GM19438 (cell line): ENCODE measurements around the gene NXN.
"Not testable (repeated sequence)": the region's sequence is repeated elsewhere in the genome, so short reads cannot be mapped to it uniquely, and the experiment has no call there.

Source experiments
- ATAC-seq: cut with Tn5 transposase; IDR thresholded peaks from one replicate; pipeline ENCODE4 v1.9.1; 2021; ENCODE audit warnings: low read depth; ENCODE audit not compliant: unreplicated experiment

Gene NXN

DNA sequence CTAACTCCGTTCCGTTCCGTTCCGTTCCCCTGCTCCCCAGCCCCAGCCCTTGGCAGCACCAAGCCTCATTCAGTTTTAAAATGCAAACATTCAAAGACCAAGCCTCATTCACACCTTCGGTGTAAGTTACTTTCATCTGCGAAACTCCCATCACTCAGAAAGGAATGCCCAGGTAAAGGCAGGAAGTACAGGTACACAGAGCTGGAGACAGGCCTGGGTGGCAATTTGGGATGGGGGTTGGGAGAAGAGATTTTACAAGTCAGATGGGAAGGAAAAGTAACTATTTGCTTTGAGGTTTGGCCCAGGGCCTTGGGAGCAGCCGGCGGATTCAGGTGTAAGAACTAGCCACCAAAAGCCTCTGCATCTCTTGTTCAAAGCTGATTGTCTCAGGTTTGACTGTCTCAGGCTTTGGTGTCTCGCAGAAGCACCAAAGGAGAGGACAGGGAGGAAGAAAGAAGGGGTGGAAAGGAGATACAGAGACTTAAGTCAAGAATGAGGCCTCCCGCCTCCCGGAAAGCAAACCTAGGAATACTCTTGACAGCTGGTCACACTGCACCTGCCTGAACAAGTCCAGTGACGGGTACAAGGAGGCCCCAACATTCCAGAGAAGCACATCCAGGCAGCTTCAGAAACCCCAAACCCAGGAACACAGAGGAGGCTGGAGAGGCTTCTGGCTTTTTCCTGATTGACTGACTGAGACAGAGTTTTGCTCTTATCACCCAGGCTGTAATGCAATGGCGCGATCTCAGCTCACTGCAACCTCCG lies 54.7 kb downstream of the NXN start:
- no peak for ATAC-seq

GRCh38 chr17:924306-924705 lies 55.3 kb downstream of the NXN start:
- ATAC-seq: not testable (repeated sequence)

- ATAC-seq: no peak
Observed at GRCh38 chr17:923633-924032, 55.9 kb downstream of the NXN start.

GRCh38 chr17:921161-921560 lies 58.4 kb downstream of the NXN start:
- ATAC-seq: no peak

GRCh38 chr17:920190-920589 lies 59.4 kb downstream of the NXN start:
- no peak for ATAC-seq

DNA sequence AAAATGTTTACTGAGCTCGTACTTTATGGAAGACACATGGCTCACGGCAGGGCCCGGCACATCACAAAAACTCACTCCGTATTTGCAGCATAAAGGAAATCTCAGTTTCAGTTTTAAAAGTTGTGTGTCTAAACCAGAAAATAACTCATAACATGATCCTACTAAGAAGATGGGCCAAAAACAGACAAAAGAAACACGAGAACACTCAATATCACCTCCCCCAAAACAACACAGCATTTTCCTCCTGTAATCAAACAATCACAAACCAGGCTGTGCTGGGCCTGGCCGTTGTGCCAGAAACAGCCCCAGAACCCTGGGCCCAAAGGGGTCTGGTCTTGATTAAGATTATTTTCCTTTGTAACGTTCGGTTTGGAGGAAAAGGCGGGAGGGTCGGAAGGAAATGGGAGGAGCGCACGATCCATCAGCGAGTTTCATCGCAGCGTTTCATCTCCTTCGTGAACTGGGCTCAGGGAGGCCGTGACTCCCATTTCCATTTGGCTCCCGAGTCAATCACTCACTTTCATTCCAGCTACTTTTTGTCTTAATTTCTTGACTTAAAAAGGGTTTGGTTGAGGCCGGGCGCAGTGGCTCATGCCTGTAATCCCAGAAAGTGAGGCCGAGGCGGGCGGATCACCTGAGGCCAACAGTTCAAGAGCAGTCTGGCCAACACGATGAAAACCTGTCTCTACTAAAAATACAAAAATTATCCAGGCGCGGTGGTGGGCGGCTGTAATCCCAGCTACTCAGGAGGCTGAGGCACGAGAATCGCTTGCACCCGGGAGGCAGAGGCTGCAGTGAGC lies 61.4 kb downstream of the NXN start:
- no peak for ATAC-seq

GRCh38 chr17:917391-917811 lies 62.2 kb downstream of the NXN start:
- no peak for ATAC-seq

- ATAC-seq: no peak
Observed at GRCh38 chr17:916315-916714, 63.3 kb downstream of the NXN start.

DNA sequence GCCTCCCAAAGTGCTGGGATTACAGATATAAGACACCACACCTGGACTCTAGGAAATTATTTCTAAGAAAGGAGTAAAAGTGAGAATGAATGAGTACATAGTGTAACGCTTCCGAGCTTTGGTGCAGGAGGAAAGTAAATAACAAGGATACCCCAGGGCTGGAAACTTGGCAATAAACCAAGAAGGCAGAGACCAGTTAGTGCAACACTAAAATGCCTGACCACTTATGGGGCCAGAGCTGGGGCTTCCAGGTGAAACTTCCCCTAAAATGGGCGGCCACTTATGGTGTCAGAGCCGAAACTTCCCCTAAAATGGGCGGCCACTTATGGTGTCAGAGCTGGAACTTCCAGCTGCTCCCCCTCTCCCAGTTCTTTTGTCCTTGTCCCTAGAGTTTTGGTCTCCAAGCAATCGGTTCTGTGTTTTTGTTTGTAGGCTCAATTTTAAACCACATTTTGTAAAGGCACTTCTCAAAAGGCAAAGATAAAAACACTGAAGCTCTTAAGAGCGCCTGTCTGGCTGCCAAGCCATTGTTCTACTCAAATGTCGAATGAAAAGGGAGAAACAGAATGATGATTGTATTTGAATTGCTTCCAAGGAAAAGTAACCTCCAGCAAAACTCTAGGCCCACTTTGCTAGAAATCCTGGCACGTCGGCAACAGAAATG lies 63.9 kb downstream of the NXN start:
- no peak for ATAC-seq

DNA sequence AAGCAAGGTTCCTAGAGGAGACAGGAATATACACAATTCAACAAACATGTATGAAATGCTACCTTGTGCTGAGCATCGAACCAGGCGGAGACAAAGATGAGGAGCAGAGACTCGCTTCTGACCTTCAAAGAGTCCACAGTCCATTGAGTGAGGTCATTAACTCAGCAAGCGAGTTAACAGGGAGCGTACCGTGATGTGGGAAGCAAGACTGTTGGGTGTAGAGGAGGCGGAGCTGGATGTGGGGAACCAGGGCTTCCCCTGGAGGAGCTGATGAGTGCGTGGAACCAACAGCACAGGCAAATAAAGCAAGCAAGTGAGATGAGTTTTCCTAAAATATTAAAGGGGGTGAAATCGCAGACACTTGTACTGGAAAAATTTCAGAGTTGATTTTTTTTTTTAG lies 65.0 kb downstream of the NXN start:
- no peak for ATAC-seq

DNA sequence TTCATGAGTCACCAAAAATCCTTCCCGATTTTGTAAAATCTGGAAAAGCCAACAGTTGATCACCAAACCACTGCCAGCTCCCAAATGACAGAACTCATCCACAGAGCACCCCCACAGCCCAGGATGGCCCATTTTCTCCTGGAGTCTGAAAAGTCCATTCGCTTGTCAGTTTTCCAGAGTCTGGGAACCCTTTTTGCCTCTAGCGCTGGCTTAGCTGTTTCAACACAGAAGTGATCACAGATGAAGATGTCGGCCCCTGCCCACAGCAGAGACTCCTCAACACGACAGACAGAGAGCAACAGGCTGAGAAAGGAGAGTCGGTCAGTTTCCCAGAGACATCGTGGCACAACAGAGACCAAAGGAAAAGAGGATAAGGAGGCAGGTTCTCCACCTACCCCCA lies 66.4 kb downstream of the NXN start:
- no peak for ATAC-seq

GRCh38 chr17:909642-910323 lies 69.8 kb downstream of the NXN start:
- no peak for ATAC-seq

DNA sequence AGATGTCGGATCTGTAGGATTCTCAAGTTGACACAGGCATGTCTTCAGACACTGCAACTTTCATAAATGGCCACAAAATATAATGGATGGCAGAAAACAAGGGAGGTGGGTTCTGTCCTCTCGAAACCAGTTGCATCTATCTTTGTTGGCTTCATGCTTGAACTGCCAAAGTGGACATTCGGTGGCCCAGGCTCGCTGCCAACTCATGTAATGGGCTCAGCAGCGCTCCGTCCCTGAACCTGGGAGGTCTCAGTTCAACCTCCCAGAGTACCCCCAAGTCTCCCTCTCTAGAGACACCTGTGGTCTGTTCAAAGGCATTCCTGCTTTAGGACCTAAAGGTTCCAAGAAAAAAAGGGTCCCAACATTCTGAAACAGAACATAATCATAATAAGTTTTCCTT lies 71.9 kb downstream of the NXN start:
- no peak for ATAC-seq

GRCh38 chr17:905708-906107 lies 73.9 kb downstream of the NXN start:
- ATAC-seq: not testable (repeated sequence)

DNA sequence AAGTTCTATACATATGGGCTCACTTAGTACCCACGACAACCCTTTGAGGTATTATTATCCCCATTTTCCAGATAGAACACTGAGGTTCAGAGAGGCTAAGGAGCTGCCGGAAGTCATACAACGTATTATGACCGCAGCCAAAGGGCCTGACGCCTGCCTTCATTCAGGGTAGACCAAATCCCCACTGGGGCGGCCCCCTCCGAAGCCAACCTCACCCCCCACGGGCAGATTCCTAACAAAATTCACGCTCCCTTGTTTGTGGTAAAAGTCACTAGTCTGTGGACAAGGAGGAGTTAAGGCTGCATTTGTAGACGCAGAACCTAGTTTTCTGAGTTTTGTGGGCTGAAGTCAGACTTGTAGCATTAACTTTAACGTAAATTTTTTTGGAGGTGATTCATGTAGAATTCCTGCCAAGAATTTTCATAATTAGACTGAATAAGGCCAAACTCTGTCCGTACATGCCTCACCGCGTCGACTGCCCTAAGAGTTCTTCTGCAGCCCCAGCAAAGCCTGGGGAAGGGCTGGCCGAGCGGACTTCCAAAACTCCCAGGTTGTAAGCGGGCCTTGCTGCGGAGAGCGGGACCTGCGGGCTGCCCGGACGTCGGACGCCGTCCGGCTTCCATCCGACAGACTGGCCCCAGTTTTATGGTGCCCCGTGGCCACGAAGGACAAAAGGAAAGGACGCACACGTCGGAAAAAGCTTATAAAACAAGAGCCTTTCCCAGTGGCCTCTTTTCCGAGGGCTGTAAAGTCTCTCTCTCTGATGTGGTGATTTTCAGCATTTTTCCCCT lies 75.7 kb downstream of the NXN start:
- no peak for ATAC-seq

GRCh38 chr17:902463-902862 lies 77.1 kb downstream of the NXN start:
- ATAC-seq: no peak

- no peak for ATAC-seq
Observed at GRCh38 chr17:901964-902363, 77.6 kb downstream of the NXN start.

- no peak for ATAC-seq
Observed at GRCh38 chr17:901191-901950, 78.2 kb downstream of the NXN start.

- no peak for ATAC-seq
Observed at GRCh38 chr17:900336-900934, 79.1 kb downstream of the NXN start.
